SIG-M5 treated with dmso at 0.1 percent for 504 hours (cell line): Measurements from ENCODE around the gene TPRA1.
"Not testable (repeated sequence)": the region's sequence is repeated elsewhere in the genome, so short reads cannot be mapped to it uniquely, and the experiment has no call there.

Experiments used
- DNase-seq: peaks from one replicate; lab custom pipeline; 2025; ENCODE audit not compliant: unreplicated experiment; lab: John Stamatoyannopoulos, UW

The TPRA1 gene

GRCh38 chr3:127539366-127540060 lies 51.0 kb downstream of the TPRA1 start:
- no peak for DNase-seq

GRCh38 chr3:127538569-127538968 lies 52.0 kb downstream of the TPRA1 start:
- DNase-seq: no peak

GRCh38 chr3:127536830-127537812 lies 53.4 kb downstream of the TPRA1 start:
- DNase-seq: no peak

GRCh38 chr3:127535901-127536829 lies 54.4 kb downstream of the TPRA1 start:
- DNase-seq: no peak

GRCh38 chr3:127535106-127535785 lies 55.3 kb downstream of the TPRA1 start:
- DNase-seq: no peak

GRCh38 chr3:127534564-127534963 lies 56.0 kb downstream of the TPRA1 start:
- no peak for DNase-seq

GRCh38 chr3:127534161-127534451 lies 56.4 kb downstream of the TPRA1 start:
- DNase-seq: no peak

- no peak for DNase-seq
Observed at GRCh38 chr3:127532561-127533203, 57.9 kb downstream of the TPRA1 start.

GRCh38 chr3:127531821-127532220 lies 58.7 kb downstream of the TPRA1 start:
- no peak for DNase-seq

- not testable (repeated sequence) for DNase-seq
Observed at GRCh38 chr3:127530863-127531262, 59.7 kb downstream of the TPRA1 start.

- peak; percentile 33 for DNase-seq
Observed at GRCh38 chr3:127529346-127530188, 61.0 kb downstream of the TPRA1 start.

GRCh38 chr3:127525373-127525772 lies 65.2 kb downstream of the TPRA1 start:
- DNase-seq: no peak

- no peak for DNase-seq
Observed at GRCh38 chr3:127524296-127524896, 66.1 kb downstream of the TPRA1 start.
